ENCODE results near the gene FBF1.
"Not testable (repeated sequence)": the region's sequence is repeated elsewhere in the genome, so short reads cannot be mapped to it uniquely, and the experiment has no call there.

FBF1 gene

DNA sequence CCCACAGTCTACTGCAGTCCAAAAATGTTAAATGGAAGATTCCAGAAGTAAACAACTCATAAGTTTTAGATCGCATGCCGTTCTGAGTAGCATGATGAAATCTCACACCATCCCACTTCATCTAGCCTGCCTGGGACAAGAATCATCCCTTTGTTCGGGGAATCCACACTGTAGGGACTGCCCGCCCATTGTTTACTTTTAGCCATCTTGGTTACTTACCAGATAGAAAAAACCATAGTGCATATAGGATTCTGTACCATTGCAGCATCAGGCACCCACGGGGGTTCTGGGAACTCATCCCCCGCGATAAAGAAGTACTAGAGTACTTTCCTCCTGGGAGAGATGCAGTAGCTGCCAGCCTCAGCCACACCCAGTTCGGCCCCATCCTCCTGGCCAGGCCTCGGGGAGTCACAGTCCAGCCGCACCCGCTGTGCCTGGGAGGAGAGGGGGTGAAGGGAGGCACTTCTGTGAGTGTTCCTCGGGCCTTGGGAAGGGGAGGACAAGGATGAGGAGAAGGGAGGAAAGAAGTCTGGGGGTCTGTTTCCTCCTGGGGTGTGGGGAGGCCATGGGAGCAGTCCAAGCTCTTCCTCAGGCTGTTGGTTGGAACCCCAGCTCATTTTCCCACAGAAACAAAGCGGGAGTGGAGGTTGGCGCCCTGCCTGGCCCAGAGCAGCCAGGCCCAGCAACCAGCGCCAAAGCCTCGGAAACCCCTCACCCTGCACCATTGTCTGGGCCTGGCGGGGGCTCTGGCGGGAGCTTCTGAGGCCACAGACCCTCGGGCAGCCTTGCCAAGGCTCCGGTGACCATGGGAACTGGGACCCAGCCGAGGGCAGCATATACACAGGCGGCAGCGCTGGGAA is 71.3 kb downstream of the FBF1 start:
- TF ChIP-seq, protein P1, sequence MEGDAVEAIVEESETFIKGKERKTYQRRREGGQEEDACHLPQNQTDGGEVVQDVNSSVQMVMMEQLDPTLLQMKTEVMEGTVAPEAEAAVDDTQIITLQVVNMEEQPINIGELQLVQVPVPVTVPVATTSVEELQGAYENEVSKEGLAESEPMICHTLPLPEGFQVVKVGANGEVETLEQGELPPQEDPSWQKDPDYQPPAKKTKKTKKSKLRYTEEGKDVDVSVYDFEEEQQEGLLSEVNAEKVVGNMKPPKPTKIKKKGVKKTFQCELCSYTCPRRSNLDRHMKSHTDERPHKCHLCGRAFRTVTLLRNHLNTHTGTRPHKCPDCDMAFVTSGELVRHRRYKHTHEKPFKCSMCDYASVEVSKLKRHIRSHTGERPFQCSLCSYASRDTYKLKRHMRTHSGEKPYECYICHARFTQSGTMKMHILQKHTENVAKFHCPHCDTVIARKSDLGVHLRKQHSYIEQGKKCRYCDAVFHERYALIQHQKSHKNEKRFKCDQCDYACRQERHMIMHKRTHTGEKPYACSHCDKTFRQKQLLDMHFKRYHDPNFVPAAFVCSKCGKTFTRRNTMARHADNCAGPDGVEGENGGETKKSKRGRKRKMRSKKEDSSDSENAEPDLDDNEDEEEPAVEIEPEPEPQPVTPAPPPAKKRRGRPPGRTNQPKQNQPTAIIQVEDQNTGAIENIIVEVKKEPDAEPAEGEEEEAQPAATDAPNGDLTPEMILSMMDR (IDR thresholded peaks at IDR 0.05; ENCODE audit: low read depth, low read length), result no peak
- Histone ChIP-seq H3K9me3 (ENCODE audit: severe bottlenecking) (no peaks in the 10 kb centered on the region), H3K36me3 (peaks cover 12% of the 10 kb centered on the region), H3K27me3 (ENCODE audit: insufficient read depth, low read depth, severe bottlenecking) (no peaks in the 10 kb centered on the region), H3K4me3 (ENCODE audit: low read depth, low read length) (no peak overlapping the region), H3K27ac (no peak overlapping the region)
- DNase-seq, result no peak

DNA sequence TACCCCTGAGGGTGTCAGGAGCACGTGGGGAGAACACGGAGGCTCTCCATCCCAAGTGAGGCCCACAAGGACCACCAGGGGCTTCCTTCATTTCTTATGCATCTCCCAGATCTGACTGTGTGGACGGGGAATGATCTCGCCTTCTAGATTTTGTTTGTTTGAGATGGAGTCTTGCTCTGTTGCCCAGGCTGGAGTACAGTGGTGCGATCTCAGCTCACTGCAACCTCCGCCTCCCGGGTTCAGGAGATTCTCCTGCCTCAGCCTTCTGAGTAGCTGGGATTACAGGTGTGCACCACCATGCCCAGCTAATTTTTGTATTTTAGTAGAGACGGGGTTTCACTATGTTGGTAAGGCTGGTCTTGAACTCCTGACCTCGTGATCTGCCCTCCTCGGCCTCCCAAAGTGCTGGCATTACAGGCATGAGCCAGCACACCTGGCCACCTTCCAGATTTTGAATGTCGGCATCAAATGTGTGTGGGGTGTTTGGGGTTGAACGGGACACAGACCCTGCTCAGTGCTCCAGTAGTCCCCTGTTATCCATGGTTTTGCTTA is 72.0 kb downstream of the FBF1 start:
- H3K36me3 ChIP-seq; DNase-seq; H3K27ac ChIP-seq; H3K27me3 ChIP-seq (ENCODE audit: insufficient read depth, low read depth, severe bottlenecking); H3K4me3 ChIP-seq (ENCODE audit: low read depth, low read length); H3K9me3 ChIP-seq (ENCODE audit: severe bottlenecking): not testable (repeated sequence)

DNA sequence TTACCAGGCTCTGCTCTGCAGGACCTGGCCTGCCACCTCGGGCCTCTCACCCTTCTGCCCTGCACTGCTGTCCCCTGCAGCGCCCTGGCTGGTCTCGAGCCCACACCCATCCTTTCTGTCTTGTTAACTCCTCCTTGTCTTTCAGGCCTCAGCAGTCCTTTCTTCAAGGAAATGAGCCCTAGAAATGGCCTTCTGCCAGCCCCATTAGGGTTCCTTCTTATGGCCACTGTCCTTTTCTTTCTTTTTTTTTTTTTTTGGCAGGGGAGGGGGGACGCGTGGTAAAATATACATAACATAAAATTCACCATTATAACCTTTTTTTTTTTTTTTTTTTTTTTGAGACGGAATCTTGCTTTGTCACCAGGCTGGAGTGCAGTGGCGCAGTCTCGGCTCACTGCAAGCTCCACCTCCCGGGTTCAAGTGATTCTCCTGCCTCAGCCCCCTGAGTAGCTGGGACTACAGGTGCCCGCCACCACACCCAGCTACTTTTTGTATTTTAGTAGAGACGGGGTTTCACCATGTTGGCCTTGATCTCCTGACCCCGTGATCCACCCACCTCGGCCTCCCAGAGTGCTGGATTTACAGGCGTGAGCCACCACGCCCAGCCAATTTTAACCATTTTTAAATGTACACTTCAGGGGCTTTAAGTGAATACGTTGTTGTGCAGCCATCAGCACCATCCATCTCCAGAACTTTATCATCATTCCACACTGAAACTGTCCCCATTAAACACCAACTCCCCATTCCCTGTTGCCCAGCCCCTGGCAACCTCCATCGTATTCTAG is 75.2 kb downstream of the FBF1 start:
- H3K4me3 ChIP-seq (ENCODE audit: low read depth, low read length); H3K27ac ChIP-seq; H3K9me3 ChIP-seq (ENCODE audit: severe bottlenecking); DNase-seq; H3K36me3 ChIP-seq; H3K27me3 ChIP-seq (ENCODE audit: insufficient read depth, low read depth, severe bottlenecking): not testable (repeated sequence)

DNA sequence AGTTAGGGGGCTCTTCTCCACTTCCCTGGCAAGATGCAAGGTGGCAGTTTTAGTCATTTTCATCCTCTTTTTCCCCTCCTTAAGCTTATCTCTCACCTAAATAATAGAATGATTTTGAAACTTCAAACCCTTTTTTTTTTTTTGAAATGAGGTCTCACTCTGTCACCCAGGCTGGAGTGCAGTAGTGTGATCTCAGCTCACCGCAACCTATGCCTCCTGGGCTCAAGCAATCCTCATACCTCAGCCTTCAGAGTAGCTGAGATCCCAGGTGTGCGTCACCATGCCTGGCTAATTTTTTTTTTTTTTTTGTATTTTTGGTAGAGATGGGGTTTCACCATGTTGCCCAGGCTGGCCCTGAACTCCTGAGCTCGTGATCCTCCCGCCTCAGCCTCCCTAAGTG is 76.0 kb downstream of the FBF1 start:
- DNase-seq; H3K27me3 ChIP-seq (ENCODE audit: insufficient read depth, low read depth, severe bottlenecking); H3K9me3 ChIP-seq (ENCODE audit: severe bottlenecking); H3K36me3 ChIP-seq; H3K4me3 ChIP-seq (ENCODE audit: low read depth, low read length); H3K27ac ChIP-seq: not testable (repeated sequence)

DNA sequence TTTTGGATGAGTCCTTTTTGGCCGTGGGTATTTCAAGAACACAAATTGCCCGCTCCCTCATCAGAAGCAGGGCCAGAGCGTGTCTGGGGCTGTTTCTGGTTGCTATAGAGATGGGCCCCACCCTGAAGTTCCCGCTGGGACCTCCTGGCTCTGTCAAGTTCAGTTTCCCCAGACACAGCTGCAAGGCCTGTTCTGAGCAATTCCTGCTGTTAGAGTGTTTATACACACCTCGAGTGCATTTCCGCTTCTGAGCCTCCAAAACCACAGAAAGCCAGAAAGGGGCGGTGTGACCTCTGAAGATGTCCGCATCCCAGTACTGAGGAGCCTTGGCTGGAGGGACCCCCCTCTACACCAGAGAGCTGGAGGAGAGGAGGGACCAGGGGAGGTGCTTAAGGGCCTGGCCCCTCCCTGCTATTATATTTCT is 76.4 kb downstream of the FBF1 start:
- Histone ChIP-seq H3K36me3 (no peaks in the 10 kb centered on the region), H3K9me3 (ENCODE audit: severe bottlenecking) (no peaks in the 10 kb centered on the region), H3K27ac (no peak overlapping the region; the same call in 1 of the 2 replicates), H3K27me3 (ENCODE audit: insufficient read depth, low read depth, severe bottlenecking) (no peaks in the 10 kb centered on the region), H3K4me3 (ENCODE audit: low read depth, low read length) (no peak overlapping the region)
- TF ChIP-seq, protein P1 (IDR thresholded peaks at IDR 0.05; ENCODE audit: low read depth, low read length), result no peak
- DNase-seq, result no peak

DNA sequence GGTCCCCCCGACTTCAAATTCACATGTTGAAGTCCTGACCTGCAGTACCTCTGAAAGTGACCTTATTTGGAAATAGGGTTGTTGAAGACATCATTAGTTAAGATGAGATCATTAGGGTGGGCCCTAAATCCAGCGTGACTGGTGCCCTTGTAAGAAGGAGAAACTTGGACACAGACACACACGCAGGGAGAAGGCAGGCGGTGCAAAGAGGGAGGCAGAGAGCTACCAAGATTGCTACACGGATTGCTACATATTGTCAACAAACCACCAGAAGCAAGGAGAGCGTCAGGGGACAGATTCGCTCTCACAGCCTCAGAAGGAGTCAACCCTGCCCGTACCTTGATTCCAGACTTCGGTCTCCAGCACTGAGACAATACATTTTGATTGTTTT is 78.9 kb downstream of the FBF1 start:
- H3K4me3 ChIP-seq (ENCODE audit: low read depth, low read length), result no peak overlapping the region
- TF ChIP-seq, protein P1 (IDR thresholded peaks at IDR 0.05; ENCODE audit: low read depth, low read length), result no peak
- no peaks in the 10 kb centered on the region for H3K9me3 ChIP-seq (ENCODE audit: severe bottlenecking)
- H3K27me3 ChIP-seq (ENCODE audit: insufficient read depth, low read depth, severe bottlenecking), result no peaks in the 10 kb centered on the region
- H3K27ac ChIP-seq, result no peak overlapping the region
- no peak for DNase-seq
- H3K36me3 ChIP-seq, result no peaks in the 10 kb centered on the region

All from WERI-Rb-1 (cell line).